ENCODE measurements around the gene MVK. TPM values are rescaled to one million over a fixed set of nuclear protein-coding genes. Genes with fewer than 3 reads are reported as not detected.

Gene MVK
- 13.0 TPM for total RNA-seq

- Histone ChIP-seq H3K36me3 (ENCODE audit: control insufficient read depth in 3 of 3, insufficient read depth in 3 of 3, low read length in 3 of 3) (peaks cover 28 to 36% (median 33%) of the 10 kb centered on the region in 3 donors), H3K4me3 (ENCODE audit: low read length in 3 of 3) (peak within 1 kb of the TSS; percentile 93 to 99 (median 95)), H3K27ac (ENCODE audit: low read depth, low read length) (peak within 1 kb of the TSS; percentile 85), H3K4me1 (ENCODE audit: control insufficient read depth in 3 of 3, insufficient read depth in 3 of 3, low read length in 3 of 3) (peaks cover 17 to 24% (median 18%) of the 10 kb centered on the region in 3 donors), H3K9me3 (ENCODE audit: control insufficient read depth in 3 of 3, low read length in 3 of 3) (no peaks in the 10 kb centered on the region), H3K9ac (ENCODE audit: low read depth in 1 of 3, low read length in 3 of 3) (peak within 1 kb of the TSS; percentile 82 to 91 (median 90)), H3K27me3 (ENCODE audit: control insufficient read depth in 3 of 3, insufficient read depth in 3 of 3, low read length in 3 of 3) (no peaks in the 10 kb centered on the region)
These were observed at the start of gene MVK, which contains the start of gene MMAB for GRCh38 chr12:109573029-109573913. Gene MVK, plus strand, starts transcription at chr12:109573794. Its CDS starts 1,029 bp downstream, at chr12:109574823. Gene MMAB, minus strand, starts transcription at chr12:109573504. Its CDS starts 24 bp downstream, at chr12:109573480.

GRCh38 chr12:109524466-109525278 is 48.9 kb upstream of the MVK start:
- no peaks in the 10 kb centered on the region for H3K27me3 ChIP-seq (ENCODE audit: control insufficient read depth in 3 of 3, insufficient read depth in 3 of 3, low read length in 3 of 3)
- H3K4me3 ChIP-seq (ENCODE audit: low read length in 3 of 3) = no peak overlapping the region
- H3K27ac ChIP-seq (ENCODE audit: low read depth, low read length) = no peak overlapping the region
- H3K36me3 ChIP-seq (ENCODE audit: control insufficient read depth in 3 of 3, insufficient read depth in 3 of 3, low read length in 3 of 3) = peaks cover 64 to 88% (median 80%) of the 10 kb centered on the region in 3 donors
- no peaks in the 10 kb centered on the region for H3K9me3 ChIP-seq (ENCODE audit: control insufficient read depth in 3 of 3, low read length in 3 of 3)
- no peak overlapping the region for H3K9ac ChIP-seq (ENCODE audit: low read depth in 1 of 3, low read length in 3 of 3)
- H3K4me1 ChIP-seq (ENCODE audit: control insufficient read depth in 3 of 3, insufficient read depth in 3 of 3, low read length in 3 of 3) = peaks cover 0 to 2% (median 0%) of the 10 kb centered on the region in 3 donors

- H3K27me3 ChIP-seq (ENCODE audit: control insufficient read depth in 3 of 3, insufficient read depth in 3 of 3, low read length in 3 of 3) = no peaks in the 10 kb centered on the region
- no peak overlapping the region for H3K9ac ChIP-seq (ENCODE audit: low read depth in 1 of 3, low read length in 3 of 3)
- no peaks in the 10 kb centered on the region for H3K9me3 ChIP-seq (ENCODE audit: control insufficient read depth in 3 of 3, low read length in 3 of 3)
- peaks cover 0 to 3% (median under 1%) of the 10 kb centered on the region in 3 donors for H3K4me1 ChIP-seq (ENCODE audit: control insufficient read depth in 3 of 3, insufficient read depth in 3 of 3, low read length in 3 of 3)
- H3K27ac ChIP-seq (ENCODE audit: low read depth, low read length) = no peak overlapping the region
- H3K4me3 ChIP-seq (ENCODE audit: low read length in 3 of 3) = no peak overlapping the region
- H3K36me3 ChIP-seq (ENCODE audit: control insufficient read depth in 3 of 3, insufficient read depth in 3 of 3, low read length in 3 of 3) = peaks cover 65 to 84% (median 81%) of the 10 kb centered on the region in 3 donors
These were observed 48.4 kb upstream of the MVK start for GRCh38 chr12:109525279-109525585.

GRCh38 chr12:109527489-109528123 is 46.0 kb upstream of the MVK start:
- H3K36me3 ChIP-seq (ENCODE audit: control insufficient read depth in 3 of 3, insufficient read depth in 3 of 3, low read length in 3 of 3) = peaks cover 60 to 84% (median 83%) of the 10 kb centered on the region in 3 donors
- H3K4me1 ChIP-seq (ENCODE audit: control insufficient read depth in 3 of 3, insufficient read depth in 3 of 3, low read length in 3 of 3) = peaks cover 0 to 11% (median 0%) of the 10 kb centered on the region in 3 donors
- H3K27ac ChIP-seq (ENCODE audit: low read depth, low read length) = no peak overlapping the region
- H3K27me3 ChIP-seq (ENCODE audit: control insufficient read depth in 3 of 3, insufficient read depth in 3 of 3, low read length in 3 of 3) = no peaks in the 10 kb centered on the region
- H3K9me3 ChIP-seq (ENCODE audit: control insufficient read depth in 3 of 3, low read length in 3 of 3) = no peaks in the 10 kb centered on the region
- no peak overlapping the region for H3K4me3 ChIP-seq (ENCODE audit: low read length in 3 of 3)
- H3K9ac ChIP-seq (ENCODE audit: low read depth in 1 of 3, low read length in 3 of 3) = no peak overlapping the region

- Histone ChIP-seq H3K9me3 (ENCODE audit: control insufficient read depth in 3 of 3, low read length in 3 of 3) (no peaks in the 10 kb centered on the region), H3K27ac (ENCODE audit: low read depth, low read length) (no peak overlapping the region), H3K9ac (ENCODE audit: low read depth in 1 of 3, low read length in 3 of 3) (no peak overlapping the region)
These were observed 43.6 kb upstream of the MVK start for GRCh38 chr12:109529691-109530640.

GRCh38 chr12:109531411-109531810 is 42.2 kb upstream of the MVK start:
- no peak overlapping the region for H3K4me3 ChIP-seq (ENCODE audit: low read length in 3 of 3)
- H3K9ac ChIP-seq (ENCODE audit: low read depth in 1 of 3, low read length in 3 of 3) = no peak overlapping the region
- no peaks in the 10 kb centered on the region for H3K9me3 ChIP-seq (ENCODE audit: control insufficient read depth in 3 of 3, low read length in 3 of 3)
- peaks cover 55 to 84% (median 78%) of the 10 kb centered on the region in 3 donors for H3K36me3 ChIP-seq (ENCODE audit: control insufficient read depth in 3 of 3, insufficient read depth in 3 of 3, low read length in 3 of 3)
- no peaks in the 10 kb centered on the region for H3K27me3 ChIP-seq (ENCODE audit: control insufficient read depth in 3 of 3, insufficient read depth in 3 of 3, low read length in 3 of 3)
- H3K27ac ChIP-seq (ENCODE audit: low read depth, low read length) = no peak overlapping the region
- H3K4me1 ChIP-seq (ENCODE audit: control insufficient read depth in 3 of 3, insufficient read depth in 3 of 3, low read length in 3 of 3) = peaks cover 0 to 11% (median 0%) of the 10 kb centered on the region in 3 donors

More at GRCh38 chr12:109529691-109530640, 43.6 kb upstream of the MVK start:
- H3K4me1 ChIP-seq (ENCODE audit: control insufficient read depth in 3 of 3, insufficient read depth in 3 of 3, low read length in 3 of 3) = peaks cover 0 to 11% (median 0%) of the 10 kb centered on the region in 3 donors
- H3K4me3 ChIP-seq (ENCODE audit: low read length in 3 of 3) = no peak overlapping the region
- H3K27me3 ChIP-seq (ENCODE audit: control insufficient read depth in 3 of 3, insufficient read depth in 3 of 3, low read length in 3 of 3) = no peaks in the 10 kb centered on the region
- H3K36me3 ChIP-seq (ENCODE audit: control insufficient read depth in 3 of 3, insufficient read depth in 3 of 3, low read length in 3 of 3) = peaks cover 59 to 82% (median 81%) of the 10 kb centered on the region in 3 donors

GRCh38 chr12:109532721-109533486 is 40.7 kb upstream of the MVK start:
- no peak overlapping the region for H3K27ac ChIP-seq (ENCODE audit: low read depth, low read length)

GRCh38 chr12:109533487-109533740 is 40.2 kb upstream of the MVK start:
- H3K27me3 ChIP-seq (ENCODE audit: control insufficient read depth in 3 of 3, insufficient read depth in 3 of 3, low read length in 3 of 3) = no peaks in the 10 kb centered on the region
- peaks cover 0 to 11% (median 0%) of the 10 kb centered on the region in 3 donors for H3K4me1 ChIP-seq (ENCODE audit: control insufficient read depth in 3 of 3, insufficient read depth in 3 of 3, low read length in 3 of 3)
- peaks cover 52 to 79% (median 68%) of the 10 kb centered on the region in 3 donors for H3K36me3 ChIP-seq (ENCODE audit: control insufficient read depth in 3 of 3, insufficient read depth in 3 of 3, low read length in 3 of 3)
- H3K4me3 ChIP-seq (ENCODE audit: low read length in 3 of 3) = no peak overlapping the region
- no peak overlapping the region for H3K27ac ChIP-seq (ENCODE audit: low read depth, low read length)
- no peaks in the 10 kb centered on the region for H3K9me3 ChIP-seq (ENCODE audit: control insufficient read depth in 3 of 3, low read length in 3 of 3)
- no peak overlapping the region for H3K9ac ChIP-seq (ENCODE audit: low read depth in 1 of 3, low read length in 3 of 3)

More at GRCh38 chr12:109532721-109533486, 40.7 kb upstream of the MVK start:
- no peaks in the 10 kb centered on the region for H3K9me3 ChIP-seq (ENCODE audit: control insufficient read depth in 3 of 3, low read length in 3 of 3)
- H3K4me3 ChIP-seq (ENCODE audit: low read length in 3 of 3) = no peak overlapping the region
- H3K27me3 ChIP-seq (ENCODE audit: control insufficient read depth in 3 of 3, insufficient read depth in 3 of 3, low read length in 3 of 3) = no peaks in the 10 kb centered on the region
- peaks cover 53 to 79% (median 71%) of the 10 kb centered on the region in 3 donors for H3K36me3 ChIP-seq (ENCODE audit: control insufficient read depth in 3 of 3, insufficient read depth in 3 of 3, low read length in 3 of 3)
- H3K9ac ChIP-seq (ENCODE audit: low read depth in 1 of 3, low read length in 3 of 3) = no peak overlapping the region
- peaks cover 0 to 11% (median 0%) of the 10 kb centered on the region in 3 donors for H3K4me1 ChIP-seq (ENCODE audit: control insufficient read depth in 3 of 3, insufficient read depth in 3 of 3, low read length in 3 of 3)

Measured in skeletal muscle tissue (tissue), 4 donors.